HG02610 (cell line): Measurements from ENCODE around the gene TSPAN15.
"Not testable (repeated sequence)": the region's sequence is repeated elsewhere in the genome, so short reads cannot be mapped to it uniquely, and the experiment has no call there.

Source experiments
- ATAC-seq: cut with Tn5 transposase; IDR thresholded peaks from one replicate; pipeline ENCODE4 v1.9.1; 2021; ENCODE audit warnings: mild to moderate bottlenecking, moderate library complexity; ENCODE audit not compliant: unreplicated experiment

The TSPAN15 gene

DNA sequence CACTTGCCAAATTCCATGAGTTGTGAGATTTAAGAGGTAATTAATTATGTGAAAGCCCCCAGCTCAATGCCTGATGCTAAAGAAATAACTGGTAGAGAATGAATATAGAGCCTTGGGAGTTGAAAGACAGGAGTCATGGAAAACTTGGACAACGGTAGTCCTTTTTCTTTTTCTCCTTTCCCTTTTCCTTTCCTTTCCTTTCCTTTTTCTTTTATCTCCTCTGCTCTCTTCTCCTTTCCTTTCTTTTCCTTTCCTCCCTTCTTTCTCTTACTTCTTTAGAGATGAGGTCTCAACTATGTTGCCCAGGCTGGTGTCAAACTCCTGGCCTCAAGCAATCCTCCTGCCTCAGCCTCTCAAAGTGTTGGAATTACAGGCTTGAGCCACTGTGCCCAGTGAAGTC lies 7.9 kb upstream of the TSPAN15 start:
- ATAC-seq: no peak

DNA sequence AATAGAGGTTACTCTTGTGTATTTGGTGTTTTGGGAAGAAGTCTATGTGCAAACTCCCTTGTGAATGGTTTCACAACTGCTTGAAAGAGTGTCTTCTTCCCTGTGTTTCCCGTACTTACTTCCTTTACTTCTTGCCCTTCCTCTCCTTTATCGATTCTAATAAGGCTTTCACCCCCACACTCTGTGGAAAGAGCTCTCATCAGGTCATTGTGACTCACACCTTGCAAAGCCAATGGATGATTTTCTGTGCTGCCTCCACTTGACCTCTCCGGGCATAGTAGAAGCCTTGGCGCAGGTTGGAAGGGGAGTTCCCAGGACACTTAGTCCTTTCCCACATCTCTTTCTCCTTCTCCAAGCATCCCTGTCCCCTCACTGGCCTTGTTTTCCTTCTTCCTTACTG lies 6.2 kb upstream of the TSPAN15 start:
- ATAC-seq: no peak

DNA sequence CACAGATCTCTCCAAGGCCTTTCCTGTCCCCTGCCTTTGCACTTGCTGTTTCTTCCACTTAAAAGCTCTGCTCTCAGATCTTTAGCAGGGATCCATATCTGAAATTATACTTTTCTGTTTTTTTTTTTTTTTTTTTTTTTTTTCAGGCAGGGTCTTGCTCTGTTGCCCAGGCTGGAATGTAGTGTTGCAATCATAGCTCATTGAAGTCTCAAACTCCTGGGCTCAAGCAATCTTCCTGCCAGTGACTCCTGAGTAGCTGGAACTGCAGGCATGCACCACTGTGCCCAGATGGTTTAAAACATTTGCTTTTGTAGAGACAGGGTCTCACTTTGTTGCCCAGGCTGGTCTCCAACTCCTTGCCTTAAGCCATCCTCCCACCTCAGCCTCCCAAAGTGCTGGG lies 5.0 kb upstream of the TSPAN15 start:
- no peak for ATAC-seq

DNA sequence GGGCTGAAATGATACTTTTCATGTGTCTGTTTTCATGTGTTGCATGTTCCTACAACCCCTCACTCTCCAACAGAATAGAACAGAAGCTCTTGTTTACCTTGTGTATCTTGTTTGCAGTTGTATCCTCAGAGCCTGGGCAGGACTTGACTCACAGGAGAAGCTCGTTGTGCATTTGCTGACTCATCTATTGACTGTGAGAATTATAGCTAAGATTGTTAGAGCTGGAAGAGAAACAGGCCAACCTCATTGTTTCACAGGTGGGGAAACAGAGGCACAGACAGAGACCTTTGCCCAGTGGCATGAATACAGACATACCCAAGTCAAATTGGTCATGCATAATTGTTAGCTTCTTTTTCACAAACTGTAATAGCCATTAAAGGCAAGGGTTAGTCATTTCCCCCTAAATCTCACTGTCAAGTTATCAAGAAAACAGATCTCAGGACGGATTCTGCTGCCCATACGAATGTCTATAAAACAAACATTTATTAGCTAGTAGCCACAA lies 4.6 kb upstream of the TSPAN15 start:
- ATAC-seq: no peak

DNA sequence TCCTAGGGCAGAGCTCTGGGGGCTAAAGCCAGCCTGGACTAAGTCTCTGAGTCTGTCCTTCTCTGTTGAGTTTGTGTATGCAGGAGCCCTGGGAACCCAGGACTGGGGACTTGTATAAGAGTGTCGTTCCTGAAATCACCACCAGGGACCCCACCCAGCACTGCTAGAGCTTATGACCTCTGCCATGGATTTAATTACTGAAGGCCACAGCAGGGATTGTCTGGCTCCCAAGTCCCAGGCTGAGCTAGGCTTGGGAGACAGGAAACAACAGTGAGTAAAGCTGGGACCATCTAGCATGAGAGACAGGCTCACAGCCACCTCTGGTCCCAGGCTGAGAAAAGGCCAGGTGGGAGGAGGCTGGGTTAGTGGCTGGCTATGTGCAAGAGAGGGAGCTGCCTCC lies 1.4 kb upstream of the TSPAN15 start:
- ATAC-seq: peak; percentile 44

DNA sequence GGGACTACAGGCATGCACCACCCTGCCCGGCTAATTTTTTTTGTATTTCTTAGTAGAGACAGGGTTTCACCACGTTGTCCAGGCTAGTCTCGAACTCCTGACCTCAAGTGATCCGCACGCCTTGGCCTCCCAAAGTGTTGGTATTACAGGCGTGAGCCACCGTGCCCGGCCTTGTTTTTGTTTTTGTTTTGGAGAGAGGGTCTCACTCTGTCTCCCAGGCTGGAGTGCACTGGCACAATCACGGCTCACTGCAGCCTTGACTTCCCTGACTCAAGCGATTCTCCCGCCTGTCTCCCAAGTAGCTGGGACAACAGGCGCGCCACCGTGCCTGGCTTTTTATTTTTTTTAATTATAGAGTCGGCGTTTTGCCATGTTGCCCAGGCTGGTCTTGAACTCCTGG lies 870 bp upstream of the TSPAN15 start:
- ATAC-seq: not testable (repeated sequence)

DNA sequence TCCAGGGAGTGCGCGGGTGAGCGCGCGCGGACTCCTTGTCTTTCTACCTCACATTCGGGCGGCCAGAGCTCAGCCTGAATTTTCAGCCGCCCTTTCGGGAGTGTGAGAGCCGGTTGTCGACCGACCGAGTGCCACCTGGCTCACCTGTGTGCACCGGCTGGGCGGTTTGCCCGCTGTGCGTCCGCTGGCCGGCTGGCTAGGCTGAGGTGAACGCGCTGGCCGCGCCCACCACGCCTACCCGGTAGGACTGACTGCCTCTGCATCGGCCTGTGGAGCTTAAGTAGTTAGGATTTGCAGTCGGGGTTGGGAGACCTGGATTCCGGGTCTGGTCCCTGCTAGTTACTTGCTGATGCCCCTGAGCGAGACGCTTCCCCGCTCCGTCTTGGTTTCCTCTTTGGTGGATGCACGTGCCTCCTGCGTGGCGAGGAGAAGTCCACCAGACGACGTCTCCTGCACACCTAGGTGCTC lies 553 bp downstream of the TSPAN15 start:
- peak; percentile 7 for ATAC-seq

DNA sequence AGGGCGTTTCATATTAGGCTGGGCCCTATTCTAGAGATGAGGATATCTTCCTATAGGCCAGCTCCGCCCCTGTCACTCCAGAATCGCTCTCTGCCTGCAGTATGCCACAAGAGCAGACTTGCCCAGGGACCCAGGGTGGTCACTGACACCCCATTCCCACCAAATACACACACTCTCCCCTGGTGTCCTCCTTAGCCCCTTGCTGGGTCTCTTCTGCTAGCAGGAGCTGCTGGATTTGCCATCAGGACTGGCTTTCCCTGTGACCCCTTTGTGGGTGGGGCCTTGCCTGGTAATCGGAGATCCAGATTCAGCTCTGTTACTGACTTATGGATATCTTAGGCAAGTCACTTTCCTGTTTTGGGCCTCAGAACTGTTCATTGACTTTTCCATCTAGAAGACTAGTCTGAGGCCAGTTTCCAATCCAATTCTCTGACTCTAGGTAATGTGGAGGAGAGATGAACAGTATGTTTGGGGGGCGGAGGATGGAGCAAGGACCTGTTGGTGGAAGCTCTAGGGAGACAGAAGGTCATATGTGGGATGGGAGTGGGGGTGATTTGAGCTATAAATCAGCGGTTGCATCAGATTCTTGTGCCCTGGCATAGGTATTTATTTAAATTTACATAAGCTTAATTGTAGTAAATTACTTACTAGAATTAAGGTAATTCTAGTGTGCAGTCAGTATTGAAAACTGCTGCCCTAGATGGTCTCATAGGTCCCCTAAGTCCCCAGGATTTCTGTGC lies 1.6 kb downstream of the TSPAN15 start:
- ATAC-seq: no peak

DNA sequence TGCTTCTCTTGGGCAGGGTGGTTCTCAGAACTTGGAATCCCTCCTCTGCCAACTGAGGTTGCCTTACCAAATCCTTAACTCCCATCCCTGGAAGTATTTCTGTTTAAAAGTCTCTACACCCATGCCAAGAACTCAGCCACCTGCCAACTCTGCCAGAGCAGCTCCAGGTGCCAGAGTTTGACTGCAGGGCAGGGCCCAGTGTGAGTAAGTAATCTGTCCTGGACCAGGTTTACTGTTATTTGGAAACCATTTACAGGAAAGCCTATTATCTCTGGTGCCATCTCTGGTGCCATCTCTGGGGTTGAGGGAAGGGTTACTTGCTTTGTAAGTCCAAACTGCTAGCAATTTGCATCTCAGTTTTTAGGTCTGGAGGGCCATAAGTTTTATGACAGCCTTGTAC lies 2.5 kb downstream of the TSPAN15 start:
- no peak for ATAC-seq

DNA sequence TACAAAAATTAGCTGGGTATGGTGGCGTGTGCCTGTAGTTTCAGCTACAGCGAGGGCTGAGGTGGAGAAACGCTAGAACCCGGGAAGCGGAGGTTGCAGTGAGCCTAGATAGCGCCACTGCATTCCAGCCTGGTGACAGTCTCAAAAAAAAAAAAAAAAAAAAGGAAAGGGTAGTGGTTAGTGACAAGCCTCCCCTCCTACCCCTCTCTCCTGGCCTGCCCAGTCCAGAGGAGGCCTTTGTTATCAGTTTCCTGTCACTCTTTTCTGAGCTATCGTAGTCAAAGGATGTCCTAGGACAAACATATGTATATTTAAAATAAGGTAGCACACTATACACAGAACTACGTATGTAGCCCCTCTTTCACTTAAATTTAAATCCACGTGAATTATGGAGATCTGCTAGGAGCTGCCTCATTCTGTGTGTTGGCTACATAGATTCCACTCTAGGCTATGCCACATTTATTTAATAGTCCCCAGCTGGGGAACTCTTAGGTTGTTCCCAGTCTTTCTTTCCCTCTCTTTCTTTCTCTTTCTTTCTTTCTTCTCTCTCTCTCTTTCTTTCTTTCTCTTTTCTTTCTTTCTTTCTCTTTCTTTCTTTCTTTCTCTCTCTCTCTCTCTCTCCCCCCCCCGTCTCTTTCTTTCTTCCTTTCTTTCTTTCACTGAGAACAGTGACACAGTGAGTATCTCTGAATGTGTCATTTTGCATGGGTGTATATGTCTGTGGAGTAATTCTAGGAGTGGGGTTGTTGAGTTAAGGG lies 3.9 kb downstream of the TSPAN15 start:
- ATAC-seq: no peak

DNA sequence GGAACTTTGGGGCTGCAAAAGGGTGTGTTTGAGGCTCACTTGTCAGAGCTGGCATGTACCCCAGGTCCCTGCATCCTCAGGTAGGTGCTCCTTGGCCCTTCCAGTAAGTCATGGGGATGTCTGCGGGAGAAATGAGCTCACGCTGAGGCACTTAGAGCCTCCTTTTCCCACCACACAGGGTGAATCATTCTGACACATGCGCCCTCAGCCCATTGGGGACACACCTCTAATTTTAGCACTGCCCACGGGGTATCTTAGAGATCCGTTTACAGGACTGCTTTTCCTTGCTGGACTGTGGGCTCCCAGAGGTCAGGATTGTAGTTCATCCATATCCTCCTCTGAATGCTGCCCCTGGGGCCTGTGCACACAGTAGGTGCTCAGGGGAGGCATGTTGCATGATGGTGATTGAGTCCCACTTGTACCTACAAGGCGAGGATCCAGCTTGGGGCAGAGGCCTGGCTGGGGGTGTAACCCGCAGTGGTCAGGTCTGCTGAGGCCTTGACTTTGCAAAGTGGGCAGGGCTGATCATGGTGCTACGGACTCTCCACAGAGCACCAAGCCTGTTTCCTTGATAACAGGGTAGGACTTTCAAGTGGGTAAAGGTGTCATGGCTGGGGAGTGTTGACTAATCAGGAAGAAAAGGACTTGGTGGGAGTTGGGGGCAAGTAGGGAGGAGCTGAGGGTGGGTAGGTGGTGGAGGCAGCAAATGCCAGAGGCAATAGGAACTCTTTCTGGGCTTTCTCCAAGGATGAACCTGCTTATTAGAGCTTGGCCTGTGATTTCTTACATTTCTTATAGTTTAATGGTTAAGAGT lies 5.8 kb downstream of the TSPAN15 start:
- ATAC-seq: no peak

DNA sequence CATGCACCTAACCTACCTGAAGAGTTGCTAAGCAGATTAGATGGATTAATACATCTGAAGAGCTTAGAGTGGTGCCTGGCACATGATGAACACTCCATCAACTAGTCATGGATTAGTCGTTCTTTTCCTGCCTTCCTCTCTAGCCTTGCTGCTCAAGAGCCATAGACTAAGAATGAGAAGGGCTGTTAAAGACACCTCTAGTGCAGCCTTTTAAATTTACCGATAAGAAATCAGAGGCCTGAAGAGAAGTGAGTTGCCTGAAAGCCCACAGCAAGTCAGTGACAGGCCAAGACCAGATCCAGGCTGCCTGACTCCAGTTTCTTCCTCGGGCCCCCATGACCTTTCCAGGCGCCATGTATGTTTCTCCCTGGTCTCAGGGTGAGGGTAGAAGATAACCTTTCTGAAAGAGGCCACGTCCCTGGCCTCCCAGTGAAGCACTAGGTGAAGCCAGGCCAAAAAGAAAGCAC lies 6.5 kb downstream of the TSPAN15 start:
- no peak for ATAC-seq

DNA sequence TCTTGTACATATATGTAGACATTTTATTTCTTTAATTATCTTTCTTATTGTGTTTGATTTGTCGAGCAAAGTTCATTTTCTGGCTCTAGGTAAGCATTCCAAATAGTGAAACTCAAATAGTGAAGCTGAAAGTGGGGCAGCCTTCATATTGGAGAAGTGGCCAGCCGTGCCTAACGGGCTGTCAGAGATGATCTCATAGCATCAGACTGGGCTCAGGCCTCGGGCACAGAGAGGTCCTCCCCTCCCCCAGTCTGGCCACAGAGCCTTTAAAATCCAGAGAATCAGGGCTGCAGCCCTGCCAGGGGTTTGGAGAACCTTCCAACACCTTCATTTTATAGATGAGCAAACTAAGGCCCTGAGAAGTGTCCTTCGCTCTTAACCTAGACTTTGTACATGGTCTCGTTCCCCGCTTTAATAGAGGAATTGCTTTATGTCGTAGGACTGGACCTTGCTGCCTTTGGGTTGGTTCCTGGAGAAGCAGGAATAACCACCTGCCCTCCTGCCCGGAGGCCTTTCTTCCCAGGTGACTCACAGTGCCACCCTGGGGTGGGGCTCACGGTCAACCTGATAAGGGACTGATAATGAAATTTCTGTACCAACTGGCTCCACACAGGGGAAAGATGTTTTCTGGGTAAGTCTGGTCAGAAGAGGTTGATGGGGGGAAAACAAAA lies 7.3 kb downstream of the TSPAN15 start:
- ATAC-seq: no peak

DNA sequence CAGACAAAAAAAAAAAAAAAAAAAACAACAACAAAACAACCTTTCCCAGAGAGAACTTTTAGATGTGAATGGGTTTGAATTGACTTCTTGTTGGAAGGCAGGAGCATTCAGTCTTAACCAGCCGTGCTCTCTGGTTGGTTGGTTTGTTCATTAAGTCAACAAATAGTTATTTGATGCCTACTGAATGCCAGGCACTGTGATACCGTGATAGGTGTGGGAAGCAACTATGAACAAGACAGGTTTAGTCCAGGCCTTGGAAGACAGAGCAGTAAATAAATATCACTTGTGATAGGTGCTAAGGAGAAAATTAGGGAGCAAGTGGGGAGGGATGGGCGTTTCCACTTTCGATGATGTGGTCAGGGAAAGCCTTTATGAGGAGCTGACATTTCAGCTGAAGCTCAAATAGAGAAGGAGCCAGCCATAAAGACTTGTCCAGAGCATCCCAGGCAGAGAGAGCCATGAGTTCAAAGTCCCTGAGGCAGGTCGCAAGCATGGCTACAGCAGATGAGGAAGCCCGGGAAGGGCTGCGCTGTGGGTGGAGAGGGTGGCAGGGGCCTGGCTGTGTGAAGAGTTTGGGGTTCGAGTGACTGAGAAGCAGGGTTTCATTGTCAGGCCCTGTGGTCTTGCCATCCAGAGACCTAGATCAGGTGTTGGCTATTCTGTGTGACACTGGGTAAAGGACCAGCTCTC lies 8.0 kb downstream of the TSPAN15 start:
- ATAC-seq: no peak

DNA sequence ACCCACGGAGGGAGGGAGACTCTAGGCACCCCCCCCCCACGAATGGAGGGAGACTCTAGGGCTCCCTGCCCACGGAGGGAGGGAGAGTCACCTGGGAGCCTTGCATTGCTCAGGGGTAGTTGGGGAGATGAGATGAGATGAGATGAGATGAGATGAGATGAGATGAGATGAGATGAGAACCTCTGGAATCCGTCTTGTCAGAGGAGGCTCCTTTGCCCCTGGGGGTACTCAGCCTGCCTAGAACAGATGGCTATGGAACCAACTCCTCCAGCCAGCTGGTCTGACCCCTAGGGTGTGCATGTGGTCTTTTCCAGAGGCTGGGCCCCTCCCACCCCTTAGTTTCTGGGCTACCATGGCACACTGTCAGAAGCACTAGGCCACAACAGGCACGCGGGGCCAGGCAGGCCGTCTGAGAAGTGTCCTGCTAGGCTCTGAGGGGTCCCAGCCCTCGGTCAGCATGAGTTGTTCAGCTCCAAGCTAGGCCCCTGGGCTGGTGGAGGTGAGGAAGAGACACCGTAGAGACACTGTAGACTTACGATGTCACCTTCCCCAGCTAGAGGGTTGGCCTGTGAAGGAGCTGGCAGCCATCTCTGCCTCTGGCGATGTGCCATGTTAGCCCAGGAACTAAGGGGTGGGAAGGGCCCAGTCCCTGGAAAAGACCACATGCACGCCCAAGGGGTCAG lies 8.8 kb downstream of the TSPAN15 start:
- no peak for ATAC-seq

DNA sequence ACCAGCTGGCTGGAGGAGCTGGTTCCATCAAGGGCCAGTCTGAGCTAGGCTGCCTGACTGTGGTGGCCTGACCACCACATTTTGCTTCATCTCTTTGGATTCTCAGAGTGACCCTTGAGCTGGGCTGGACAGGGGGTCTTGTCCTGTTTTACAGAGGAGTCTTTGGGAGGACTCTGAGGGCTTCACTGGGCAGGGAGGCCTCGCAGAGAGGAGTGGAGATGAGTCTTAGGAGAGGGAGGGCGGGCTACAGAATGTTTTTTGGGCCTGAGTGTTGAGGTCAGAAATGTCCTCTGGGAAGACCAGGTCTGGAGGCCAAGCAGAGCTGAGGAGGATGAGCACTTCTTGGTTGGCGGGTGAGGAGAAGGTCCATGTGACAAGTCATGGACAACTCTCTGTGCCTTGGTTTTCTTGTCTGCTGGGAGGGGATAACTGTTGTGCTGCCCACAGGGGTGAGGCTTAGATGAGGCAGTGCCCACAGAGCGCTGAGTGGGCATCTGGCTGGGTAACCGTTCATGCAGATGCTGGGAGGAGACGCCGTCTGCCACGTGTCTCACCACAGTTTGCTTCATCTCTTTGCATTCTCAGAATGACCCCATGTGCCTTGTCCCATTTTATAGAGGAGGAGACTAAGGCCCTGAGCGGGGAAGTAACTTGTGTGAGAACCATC lies 9.4 kb downstream of the TSPAN15 start:
- no peak for ATAC-seq

DNA sequence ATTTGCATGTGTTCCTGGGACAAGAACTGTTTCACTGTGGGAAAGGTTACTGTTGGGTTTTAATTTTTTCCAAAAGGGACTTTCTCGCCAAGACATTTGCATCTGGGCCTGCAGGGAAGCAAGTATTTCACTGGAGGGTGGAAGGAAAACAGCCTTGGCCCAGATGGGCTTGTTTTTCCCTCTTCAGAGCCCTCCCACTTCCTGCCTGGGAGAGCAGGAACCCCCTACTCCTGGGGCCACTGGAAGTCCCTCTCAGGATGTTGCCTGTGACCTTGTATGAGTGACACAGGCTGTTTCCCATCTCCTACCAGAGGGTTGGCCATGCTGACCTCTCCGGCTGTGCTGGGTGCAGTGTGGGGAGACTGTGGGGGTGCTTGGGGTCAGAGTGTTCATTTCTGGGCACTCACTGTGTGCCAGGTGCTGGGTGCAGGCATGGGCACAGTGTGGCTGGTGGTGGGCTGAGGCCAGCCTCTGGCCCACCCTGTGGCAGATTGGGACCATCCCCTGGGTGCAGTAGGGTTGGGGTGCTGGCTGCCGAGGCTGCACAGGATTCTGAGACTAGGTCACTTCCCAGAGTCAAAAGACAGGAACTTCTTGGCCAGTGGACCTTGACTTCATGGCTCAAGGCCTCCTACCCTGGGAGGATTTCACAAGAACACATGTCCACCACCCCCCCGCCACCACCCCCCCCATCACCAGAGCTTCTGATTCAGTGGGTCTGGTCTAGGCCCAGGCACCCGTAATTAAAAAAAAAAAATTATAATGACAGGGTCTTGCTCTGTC lies 10.2 kb downstream of the TSPAN15 start:
- ATAC-seq: no peak

DNA sequence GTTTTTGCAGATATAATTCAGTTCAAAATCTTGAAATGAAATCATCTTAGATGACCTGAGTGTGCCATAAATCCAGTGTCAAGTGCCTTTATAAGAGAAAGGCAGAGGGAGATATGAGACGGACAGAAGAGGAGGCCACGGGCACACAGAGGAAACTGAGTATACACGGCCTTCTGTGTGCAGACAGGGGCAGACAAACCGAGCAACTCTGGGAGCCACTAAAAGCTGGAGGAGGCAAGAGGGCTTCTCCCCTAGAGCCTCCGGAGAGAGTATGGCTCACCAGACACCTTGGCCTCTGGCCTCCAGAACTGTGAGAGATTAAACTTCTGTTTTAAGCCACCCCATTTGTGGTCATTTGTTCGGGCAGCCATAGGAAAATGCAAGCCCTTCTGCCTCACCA lies 12.6 kb downstream of the TSPAN15 start:
- no peak for ATAC-seq
